GM23338 (cell line): ENCODE results near the gene MEGF6.

ENCODE experiments used
- CREB1 ChIP-seq: fragments of 250-450 bp; sonication (Bioruptor Pico); IDR thresholded peaks from 2 replicates; pipeline ENCODE4 v1.5.0; 2020; ENCODE audit warnings: low read depth, mild to moderate bottlenecking, moderate library complexity
- EZH2 ChIP-seq: fragments of 200-600 bp; sonication (generic); IDR thresholded peaks from one replicate; pipeline ENCODE4 v1.8.0; 2017; ENCODE audit warnings: antibody characterized with exemption, mild to moderate bottlenecking, low read depth; ENCODE audit not compliant: unreplicated experiment
- EZH2phosphoT487 ChIP-seq: fragments of 200-600 bp; sonication (generic); IDR thresholded peaks from one replicate; pipeline ENCODE4 v1.8.1; 2018; ENCODE audit warnings: antibody characterized with exemption; ENCODE audit not compliant: unreplicated experiment
- JUNB ChIP-seq: IDR thresholded peaks from one replicate; pipeline ENCODE4 v1.6.1; 2016; ENCODE audit warnings: antibody characterized with exemption; ENCODE audit not compliant: unreplicated experiment
- NANOG ChIP-seq: IDR thresholded peaks from 2 replicates; pipeline ENCODE4 v1.6.1; 2016; ENCODE audit warnings: antibody characterized with exemption, borderline replicate concordance
- POLR2AphosphoS5 ChIP-seq: IDR thresholded peaks from 2 replicates; pipeline ENCODE4 v1.6.1; 2016; ENCODE audit warnings: antibody characterized with exemption, low read depth
- REST ChIP-seq: IDR thresholded peaks from one replicate; pipeline ENCODE4 v1.6.1; 2018; ENCODE audit warnings: antibody characterized with exemption; ENCODE audit not compliant: unreplicated experiment
- TF ChIP-seq, protein P1 (sequence below), 2 experiments: fragments of 200-600 bp in 1 of 2; sonication (generic) in 1 of 2; conservative IDR thresholded peaks; 2 replicates each; pipeline versions ENCODE4 v1.5.1 to v1.6.1; 2016 to 2017; ENCODE audit warnings: antibody characterized with exemption in 2 of 2, low read depth in 2 of 2, mild to moderate bottlenecking in 2 of 2, moderate library complexity in 1 of 2
- TF ChIP-seq, protein P2 (sequence below): IDR thresholded peaks from 2 replicates; pipeline ENCODE4 v1.6.1; 2016; ENCODE audit warnings: antibody characterized with exemption

DNA sequence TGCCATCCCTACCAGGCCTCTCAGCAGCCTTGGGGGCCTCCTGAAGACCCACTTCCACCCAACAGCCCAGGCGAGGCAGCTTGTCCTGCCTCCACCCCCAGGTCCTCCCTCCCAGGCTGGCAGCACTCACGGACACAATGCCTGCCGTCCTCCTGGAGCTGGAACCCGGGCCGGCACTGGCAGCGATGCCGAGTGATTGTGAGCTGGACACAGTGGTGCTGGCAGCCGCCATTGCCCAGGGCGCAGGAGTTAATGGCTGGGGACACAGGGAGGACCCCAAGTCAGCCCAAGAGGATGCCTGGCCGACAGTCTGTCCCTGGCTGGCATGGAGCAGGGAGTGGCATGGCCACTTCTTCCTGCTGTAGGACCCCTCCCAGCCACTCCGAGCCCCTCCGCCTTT, 96.0 kb downstream of the MEGF6 start:
- TF ChIP-seq, protein P1, sequence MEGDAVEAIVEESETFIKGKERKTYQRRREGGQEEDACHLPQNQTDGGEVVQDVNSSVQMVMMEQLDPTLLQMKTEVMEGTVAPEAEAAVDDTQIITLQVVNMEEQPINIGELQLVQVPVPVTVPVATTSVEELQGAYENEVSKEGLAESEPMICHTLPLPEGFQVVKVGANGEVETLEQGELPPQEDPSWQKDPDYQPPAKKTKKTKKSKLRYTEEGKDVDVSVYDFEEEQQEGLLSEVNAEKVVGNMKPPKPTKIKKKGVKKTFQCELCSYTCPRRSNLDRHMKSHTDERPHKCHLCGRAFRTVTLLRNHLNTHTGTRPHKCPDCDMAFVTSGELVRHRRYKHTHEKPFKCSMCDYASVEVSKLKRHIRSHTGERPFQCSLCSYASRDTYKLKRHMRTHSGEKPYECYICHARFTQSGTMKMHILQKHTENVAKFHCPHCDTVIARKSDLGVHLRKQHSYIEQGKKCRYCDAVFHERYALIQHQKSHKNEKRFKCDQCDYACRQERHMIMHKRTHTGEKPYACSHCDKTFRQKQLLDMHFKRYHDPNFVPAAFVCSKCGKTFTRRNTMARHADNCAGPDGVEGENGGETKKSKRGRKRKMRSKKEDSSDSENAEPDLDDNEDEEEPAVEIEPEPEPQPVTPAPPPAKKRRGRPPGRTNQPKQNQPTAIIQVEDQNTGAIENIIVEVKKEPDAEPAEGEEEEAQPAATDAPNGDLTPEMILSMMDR (conservative IDR thresholded peaks at IDR 0.05; ENCODE audit: low read depth in 2 of 2) = no peak
- TF ChIP-seq EZH2phosphoT487 (no peak), EZH2 (no peak), POLR2AphosphoS5 (no peak), JUNB (no peak), NANOG (no peak), CREB1 (CRISPR knock-in tag) (no peak), REST (no peak)
- TF ChIP-seq, protein P2, sequence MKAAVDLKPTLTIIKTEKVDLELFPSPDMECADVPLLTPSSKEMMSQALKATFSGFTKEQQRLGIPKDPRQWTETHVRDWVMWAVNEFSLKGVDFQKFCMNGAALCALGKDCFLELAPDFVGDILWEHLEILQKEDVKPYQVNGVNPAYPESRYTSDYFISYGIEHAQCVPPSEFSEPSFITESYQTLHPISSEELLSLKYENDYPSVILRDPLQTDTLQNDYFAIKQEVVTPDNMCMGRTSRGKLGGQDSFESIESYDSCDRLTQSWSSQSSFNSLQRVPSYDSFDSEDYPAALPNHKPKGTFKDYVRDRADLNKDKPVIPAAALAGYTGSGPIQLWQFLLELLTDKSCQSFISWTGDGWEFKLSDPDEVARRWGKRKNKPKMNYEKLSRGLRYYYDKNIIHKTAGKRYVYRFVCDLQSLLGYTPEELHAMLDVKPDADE = no peak
